HK-2 (cell line): ENCODE measurements around the gene CEP55.
A peak's percentile ranks its signal among the peaks of the same experiment; 100 is the strongest.
"Not testable (repeated sequence)": the region's sequence is repeated elsewhere in the genome, so short reads cannot be mapped to it uniquely, and the experiment has no call there.

Source experiments
- DNase-seq: peaks from one replicate; pipeline ENCODE4 v3.0.0-alpha.2; 2018; ENCODE audit not compliant: unreplicated experiment

CEP55 gene

DNA sequence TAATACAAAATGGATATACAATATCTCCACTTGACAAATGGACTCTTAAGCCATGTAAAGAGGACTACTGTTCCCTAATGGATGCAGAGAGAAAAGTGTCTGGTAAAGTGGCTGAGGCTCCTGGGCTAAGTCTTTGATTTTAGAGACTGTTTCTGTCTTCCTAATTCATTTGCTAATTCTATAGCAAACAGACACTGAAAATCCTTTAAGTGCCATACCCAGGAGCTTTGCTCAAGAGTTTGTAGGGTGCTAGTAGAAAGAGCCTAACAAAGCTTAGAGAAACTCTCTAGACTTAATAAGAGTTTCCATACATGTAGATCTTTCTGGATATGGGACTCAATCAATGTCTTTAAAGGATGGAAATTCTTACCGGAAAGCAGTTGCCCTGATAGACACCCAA is 16.7 kb downstream of the CEP55 start:
- no peak for DNase-seq

DNA sequence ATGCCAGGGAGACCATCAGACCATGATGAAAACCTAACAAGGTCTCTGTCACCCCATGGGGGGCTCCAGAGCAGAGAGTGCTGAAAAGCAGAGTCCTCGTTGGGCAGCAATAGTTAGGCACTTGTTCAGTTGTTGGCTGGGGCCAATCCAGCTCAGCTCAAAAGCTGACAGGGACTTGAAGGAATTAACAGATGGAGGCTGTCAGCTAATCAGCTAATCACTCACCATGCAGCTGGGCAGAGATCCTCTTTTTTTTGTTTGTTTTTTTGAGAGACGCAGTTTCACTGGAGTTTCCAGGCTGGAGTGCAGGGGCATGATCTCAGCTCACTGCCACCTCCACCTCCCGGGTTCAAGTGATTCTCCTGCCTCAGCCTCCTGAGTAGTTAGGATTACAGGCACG is 18.1 kb downstream of the CEP55 start:
- DNase-seq: no peak

DNA sequence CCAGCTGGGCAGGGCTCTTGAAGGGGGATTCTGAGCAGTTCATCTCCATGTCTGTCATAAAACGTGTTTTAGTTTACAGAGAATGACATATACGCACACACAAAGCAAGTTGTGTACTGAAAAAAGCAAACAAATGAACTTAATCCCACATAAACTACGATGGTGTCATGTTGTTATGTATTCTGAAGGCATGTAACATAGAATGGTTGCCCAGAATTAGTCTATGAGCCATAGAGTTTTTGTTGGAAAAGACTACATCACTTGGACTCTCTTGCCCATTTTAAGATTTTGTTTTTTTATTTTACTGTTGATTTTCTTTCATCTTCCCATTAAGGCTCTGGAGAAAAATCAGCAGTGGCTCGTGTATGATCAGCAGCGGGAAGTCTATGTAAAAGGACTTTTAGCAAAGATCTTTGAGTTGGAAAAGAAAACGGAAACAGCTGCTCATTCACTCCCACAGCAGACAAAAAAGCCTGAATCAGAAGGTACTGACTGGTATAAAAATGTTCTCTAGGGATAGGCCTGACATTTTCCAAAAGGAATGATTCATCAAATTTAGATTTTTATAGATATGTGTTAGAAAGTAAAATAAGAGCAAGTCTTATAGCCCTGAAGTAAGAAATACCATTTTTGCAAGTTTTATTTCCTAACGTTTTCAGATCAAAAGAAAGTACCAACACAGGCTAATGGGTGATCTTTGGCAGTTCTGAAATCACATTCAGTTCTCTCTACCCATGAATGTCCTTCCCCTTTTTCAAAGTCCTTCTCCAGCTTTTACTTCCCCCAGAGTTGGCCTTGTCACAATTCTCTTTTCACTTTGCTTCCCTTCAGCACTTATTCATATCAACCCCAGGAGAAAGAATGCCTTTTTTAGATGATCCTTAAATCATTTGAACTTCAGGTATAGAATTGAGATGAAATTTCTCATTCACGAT is 18.9 kb downstream of the CEP55 start:
- DNase-seq: no peak

DNA sequence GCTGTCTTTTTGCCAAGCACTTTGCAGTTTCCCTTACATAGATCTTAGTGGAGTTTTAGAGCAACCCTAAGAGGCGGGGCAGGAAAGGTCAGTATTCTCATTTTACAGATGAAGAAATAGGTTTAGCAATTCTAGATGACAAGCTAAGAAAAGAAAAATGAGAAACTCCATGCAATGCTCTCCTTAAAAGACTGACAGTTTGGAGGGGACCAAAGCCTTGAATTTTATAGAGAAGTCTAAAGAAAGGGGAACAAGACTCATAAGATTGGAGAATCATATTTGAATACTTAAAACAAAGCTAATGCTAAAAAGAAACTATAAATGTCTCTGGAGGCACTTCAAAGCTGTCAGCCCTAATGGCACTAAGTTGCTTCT is 19.6 kb downstream of the CEP55 start:
- DNase-seq: no peak

DNA sequence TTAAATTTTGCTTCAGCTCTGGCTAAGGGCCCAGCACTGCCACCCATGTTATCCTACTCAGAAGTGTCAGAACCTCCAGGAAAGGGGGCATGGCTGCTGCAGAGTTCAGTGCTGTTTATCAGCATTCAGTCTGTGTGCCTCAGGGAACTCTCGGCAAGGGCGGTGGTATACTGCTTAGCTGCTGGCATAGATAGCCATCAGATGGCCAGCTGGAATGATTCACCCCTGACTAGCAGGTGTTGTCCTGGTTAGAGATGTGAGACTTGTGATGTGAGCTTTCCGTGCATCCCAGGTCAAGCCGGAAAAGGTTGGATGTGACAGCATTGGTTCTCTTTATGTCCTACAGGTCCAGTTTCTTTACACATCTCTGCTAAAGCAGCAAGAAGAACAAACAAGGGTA is 22.1 kb downstream of the CEP55 start:
- DNase-seq: no peak

DNA sequence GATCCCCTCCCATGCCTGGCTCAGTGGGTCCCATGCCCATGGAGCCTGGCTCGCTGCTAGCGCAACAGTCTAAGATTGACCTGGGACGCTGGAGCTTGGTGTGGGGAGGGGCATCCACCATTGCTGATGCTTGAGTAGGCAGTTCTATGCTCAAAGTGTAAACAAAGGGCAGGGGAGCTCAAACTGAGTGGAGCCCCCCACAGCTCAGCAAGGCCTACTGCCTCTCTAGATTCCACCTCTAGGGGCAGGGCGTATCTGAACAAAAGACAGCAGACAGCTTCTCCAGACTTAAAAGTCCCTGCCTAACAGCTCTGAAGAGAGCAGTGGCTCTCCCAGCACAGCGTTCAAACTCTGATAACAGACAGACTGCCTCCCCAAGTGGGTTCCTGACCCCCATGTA is 38.9 kb downstream of the CEP55 start:
- no peak for DNase-seq

DNA sequence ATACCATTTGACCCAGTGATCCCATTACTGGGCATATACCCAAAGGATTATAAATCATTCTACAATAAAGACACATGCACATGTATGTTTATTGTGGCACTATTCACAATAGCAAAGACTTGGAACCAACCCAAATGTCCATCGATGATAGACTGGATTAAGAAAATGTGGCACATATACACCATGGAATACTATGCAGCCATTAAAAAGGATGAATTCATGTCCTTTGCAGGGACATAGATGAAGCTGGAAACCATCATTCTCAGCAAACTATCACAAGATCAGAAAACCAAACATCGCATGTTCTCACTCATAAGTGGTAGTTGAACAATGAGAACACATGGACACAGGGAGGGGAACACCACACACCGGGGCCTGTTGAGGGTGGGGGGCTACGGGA is 44.5 kb downstream of the CEP55 start:
- not testable (repeated sequence) for DNase-seq

DNA sequence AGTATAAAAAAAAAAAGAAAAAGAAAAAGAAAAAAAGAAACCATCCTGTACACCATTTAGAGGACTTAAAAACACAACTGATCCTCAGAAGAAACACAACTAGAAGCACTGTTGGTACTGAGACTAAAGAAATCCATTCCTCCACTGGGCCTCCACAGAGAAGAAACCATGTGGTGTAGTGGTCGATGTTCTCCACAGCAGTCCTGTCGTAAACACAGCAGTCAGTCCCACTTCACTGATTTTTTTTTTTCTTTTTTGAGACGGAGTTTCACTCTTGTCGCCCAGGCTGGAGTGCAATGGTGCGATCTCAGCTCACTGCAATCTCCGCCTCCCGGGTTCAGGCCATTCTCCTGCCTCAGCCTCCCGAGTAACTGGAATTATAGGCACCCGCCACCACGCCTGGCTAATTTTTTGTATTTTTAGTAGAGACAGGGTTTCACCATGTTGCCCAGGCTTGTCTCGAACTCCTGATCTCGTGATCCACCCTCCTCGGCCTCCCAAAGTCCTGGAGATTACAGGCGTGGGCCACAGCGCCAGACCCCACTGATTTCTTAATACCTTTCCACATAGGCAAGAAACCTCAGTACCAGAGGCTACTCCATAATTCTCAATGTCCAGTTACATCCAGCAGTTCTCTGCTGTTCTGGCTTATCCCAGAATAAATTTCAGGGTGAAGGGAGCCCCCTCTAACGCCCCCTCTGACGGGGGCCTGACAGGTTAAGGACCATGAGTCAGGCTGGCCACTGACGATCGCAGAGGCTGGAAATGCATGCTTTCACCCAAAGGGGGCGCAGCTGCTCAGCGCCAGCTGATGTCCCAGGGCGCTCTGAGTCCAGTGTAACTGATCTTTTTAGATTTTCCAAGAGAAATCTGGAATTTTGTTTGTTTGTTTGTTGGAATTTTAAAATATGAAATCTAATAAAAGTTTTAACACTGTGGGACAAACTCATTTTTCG is 45.3 kb downstream of the CEP55 start:
- peak; percentile 40 for DNase-seq

DNA sequence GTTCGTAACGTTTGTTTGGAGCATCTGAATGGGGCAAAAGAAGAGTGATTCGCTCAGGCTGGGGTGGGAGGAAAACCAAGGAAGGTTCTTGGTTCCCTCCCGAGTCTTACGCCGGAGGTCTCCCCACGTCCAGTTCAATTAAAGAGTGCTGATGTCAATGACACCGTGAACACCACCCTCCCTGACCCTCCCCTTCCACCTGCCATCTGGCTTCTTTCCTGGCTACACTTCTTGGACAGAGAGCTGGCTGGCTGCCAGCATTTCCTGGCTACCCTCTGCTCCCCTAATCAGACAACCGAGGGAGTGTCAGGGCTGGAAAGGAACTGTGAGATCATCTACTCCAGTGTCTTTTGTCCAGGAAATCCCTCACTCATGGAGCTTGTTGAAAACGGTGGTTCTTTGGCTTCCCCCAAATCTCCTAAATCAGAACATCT is 46.0 kb downstream of the CEP55 start:
- DNase-seq: no peak

DNA sequence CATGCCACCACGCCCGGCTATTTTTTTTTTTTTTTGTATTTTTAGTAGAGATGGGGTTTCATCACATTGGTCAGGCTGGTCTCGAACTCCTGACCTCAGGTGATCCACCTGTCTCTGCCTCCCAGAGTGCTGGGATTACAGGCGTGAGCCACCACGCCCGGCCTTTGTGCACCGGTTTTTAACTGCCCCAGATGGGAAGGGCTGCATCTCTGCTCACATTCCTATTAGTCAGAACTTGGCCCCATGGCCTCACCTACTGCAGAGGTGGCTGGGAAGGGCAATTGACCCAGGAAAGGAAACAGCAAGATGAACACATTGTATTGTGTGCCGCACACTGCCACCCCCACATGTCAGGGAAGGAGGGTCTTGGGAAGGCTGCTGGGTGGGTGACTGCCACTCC is 50.6 kb downstream of the CEP55 start:
- not testable (repeated sequence) for DNase-seq

DNA sequence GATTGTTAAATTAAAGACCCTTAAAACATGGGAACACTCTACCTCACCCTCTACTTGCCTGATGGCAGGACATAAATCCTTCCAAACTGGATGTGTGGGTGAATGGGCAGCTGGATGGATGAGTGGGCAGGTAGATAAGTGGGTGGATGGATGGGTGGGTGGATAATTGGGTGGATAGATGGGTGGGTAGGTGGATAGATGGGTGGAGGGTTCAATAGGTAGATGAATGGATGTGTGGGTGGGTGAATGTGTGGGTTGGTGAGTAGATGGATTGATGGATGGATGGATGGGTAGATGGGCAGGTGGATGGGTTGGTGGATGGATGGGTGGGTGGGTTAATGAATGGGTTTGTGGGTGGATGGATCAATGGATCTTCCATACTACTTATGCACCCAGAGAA is 51.1 kb downstream of the CEP55 start:
- DNase-seq: no peak

DNA sequence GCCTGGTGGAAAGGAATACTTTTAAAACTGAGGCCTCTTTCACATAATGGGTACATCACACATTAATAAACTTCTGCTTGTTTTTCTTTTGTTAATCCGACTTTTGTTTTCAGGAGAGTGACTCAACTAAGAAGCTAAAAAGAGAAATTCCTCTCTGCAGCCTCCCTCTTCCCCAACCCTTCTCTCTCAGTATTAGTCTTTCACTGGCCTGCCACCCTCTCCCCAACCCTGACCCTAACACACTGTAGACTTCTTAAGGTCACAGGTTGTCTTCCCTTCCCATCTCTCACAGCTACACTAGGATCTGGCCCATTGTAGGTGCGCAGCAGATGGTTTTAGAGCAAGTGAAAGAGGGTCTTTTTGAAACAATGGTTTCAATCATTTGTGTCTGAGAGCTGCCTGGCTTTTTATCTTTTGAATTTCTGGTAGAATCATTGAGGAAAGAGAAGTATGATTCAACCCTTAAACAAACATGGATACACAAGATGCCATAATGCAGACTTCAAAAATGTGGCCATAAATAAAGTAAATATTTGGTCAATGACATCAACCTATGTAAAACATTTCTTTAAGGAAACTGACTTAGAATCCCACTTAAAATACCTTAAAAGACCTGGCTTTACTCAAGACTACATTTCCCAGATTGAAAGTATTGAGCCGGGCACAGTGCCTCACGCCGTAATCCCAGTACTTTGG is 52.1 kb downstream of the CEP55 start:
- DNase-seq: no peak

DNA sequence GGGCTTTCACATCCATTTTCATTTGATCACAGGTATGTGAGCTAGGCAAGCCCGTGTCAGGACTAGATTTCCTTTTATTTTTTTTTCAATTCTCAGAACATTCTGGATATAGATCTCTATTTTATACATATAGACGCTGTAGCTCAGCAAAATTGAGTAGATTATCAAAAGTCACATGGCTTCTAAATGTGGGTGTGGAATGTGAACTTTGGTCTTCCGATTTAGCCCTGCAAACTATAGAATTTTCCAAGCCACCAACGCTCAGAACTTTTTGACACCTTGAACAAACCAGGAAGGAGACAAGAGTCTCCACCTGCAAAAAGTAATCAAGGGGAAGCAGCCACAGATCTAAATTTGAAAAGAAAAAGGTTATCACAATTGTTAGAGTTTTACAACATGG is 54.2 kb downstream of the CEP55 start:
- no peak for DNase-seq

DNA sequence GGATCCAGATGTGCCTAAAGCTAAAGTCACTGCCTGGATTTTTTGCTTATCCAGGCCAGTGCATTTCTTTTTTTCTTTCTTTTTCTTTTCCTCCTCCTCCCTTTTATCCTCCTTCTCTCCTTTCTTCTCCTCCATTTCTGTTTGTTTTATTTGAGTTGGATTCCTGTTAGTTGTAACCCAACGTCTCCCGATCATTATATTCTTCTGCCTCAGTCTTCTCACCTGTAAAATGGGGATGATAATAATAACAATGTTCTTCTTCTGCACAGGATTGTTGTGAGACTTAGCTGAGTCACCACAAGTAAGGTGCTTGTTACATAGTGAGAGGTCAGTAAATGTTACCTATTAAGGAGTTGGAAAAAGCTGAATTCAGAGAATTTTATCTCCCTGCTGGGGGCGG is 56.4 kb downstream of the CEP55 start:
- DNase-seq: no peak

DNA sequence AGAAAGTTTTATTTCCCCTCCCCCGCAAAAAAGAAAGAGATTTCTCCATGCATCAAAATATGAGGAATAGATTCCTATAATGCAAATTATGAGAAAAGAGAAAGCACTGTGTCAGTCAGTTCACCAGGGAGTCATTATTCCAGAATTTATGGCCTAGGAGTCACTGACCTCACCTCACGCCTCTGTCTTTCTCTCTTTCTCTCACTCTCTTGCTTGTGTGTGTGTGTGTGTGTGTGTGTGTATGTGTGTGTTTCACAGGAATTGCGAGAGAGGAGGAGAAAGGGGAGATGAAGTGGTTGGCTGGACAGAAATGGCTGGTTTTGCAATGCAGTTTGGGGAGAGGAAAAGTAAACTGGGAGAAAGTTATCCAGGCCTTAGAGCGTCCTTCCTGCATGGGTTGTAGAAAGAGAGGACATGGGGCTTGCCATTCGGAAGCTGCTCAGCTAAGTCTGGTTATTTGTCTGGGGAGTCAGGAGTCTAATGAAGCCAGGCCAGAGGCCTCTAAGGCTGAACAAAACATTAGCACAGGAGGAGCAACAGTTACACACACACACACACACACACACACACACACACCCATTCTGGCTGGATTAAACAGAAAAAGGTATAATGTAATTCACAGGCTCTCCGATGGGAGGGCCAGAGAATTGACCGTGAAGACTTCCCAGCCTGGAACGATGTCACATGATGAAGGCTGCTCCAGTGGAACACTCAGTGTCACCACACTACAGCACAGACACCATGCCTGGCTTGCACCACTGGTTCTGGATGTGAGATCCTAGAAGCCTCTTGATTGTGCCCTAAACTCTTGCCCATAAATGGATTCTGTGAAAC is 57.3 kb downstream of the CEP55 start:
- DNase-seq: no peak

DNA sequence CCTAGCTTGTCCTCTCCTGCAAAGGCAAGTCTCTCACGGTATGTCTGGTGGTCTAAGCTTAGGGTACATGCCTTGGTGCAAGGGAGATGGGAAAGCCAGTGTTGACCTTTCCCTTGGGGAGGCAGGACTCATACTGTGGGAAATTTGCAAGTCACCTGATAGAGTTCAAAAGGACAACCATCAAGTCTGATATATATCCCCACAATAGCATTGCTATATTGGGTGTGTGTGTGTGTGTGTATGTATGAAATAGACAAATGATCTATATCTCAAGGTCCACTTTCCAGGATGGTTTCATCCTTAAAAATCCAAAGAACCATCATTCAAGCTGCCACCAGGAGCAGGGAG is 57.9 kb downstream of the CEP55 start:
- no peak for DNase-seq

DNA sequence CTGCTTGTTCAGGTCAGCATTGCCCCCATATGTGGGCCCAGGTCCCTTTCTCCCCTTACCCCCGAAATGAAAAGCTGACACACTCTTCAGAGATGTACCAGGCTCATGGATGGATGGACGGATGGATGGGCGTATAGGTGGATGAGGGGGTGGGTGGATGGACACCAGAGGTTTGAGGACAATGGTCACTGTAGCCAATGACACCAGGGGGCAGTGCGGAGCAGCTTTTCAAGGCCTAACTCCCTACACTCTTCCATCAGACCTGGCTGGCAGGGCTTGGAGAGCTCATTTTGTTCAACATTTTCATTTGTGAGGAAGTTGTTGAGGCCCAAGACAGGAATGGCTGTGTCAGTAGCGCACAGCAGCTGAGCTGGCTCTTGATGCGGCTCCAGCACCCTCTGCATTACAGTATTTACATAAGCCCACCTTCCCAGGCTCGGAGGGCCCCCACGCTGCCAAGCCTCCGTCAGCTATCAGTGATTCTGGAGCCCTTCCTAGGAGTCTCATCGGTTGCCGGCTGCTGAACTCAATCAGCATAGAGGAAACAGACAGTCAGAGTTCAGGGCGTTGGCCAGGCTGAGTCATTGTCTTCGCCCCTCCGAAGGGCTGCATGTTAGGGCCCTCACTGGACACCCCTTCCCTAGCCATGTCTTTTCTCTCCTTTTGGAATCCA is 58.5 kb downstream of the CEP55 start:
- peak; percentile 75 for DNase-seq

DNA sequence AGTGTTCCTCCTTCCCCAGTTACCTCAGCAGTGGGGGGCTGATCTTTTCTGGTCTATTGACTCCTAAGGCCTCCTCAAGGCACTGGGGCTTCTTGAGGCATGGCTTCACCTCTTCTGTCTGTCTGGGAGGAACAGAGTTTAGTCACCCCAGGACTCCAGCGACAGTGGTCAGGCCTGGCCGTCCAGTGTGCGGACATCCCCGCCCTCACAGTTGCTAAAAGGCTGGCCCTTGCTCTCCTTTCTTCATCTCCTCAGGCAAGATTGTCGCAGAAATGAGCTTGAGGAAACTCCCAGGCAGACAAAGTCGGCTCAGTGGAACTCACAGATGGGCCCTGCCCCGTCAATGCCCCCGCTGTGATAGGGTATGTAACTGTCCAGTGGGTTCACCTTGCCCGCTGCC is 63.1 kb downstream of the CEP55 start:
- DNase-seq: no peak

DNA sequence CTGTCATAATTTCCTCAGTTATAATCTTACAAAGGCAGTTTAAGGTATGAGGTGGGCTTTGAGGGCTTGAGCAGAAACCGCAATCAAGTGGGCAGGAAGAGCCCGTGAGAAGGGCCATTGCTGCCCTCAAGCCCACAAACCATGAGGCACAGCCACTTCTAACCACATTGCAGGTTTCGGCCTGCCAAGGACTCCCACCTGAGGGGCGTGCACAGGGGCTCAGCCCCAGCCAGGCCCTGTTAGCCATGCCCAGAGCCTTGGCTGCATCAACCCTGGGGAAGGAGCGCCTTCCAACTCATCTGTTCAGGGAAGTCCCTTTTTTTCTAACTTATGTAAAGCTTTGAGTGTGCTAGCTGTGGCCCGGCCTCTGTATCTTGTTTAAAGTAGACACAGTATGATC is 64.1 kb downstream of the CEP55 start:
- no peak for DNase-seq

DNA sequence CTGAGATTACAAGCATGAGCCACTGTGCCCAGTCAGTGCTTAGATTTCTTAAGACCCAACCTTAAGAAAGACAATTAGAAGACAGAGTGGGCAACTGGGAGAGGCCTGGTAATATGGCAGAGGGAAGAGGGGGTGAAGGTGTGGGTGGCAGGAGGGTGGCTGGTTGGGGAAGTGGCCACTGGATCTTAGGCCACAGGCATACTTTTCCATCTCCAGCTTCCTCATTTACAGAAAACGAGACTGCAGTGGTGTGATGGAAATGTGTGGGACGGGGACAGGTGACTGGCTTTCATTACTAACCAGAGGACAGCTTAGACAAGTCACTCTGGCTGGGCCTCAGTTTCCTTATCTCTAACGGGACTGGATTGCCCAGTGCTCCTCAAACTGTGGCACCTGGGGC is 69.0 kb downstream of the CEP55 start:
- no peak for DNase-seq
